ENCODE results near the gene UBE2B. TPM values are rescaled to one million over a fixed set of nuclear protein-coding genes. Genes with fewer than 3 reads are reported as not detected.

Gene UBE2B
- total RNA-seq, 1 donor from 2014 or later: 32.2 TPM

- H3K4me3 ChIP-seq (ENCODE audit: low read depth, low read length): no peak overlapping the region
- no peak for DNase-seq (ENCODE audit: low read depth)
- no peak for TF ChIP-seq CTCF (conservative IDR thresholded peaks at IDR 0.05; ENCODE audit: low read depth, low read length)
Measured at GRCh38 chr5:134403951-134404350, 32.6 kb downstream of the UBE2B start.

DNA sequence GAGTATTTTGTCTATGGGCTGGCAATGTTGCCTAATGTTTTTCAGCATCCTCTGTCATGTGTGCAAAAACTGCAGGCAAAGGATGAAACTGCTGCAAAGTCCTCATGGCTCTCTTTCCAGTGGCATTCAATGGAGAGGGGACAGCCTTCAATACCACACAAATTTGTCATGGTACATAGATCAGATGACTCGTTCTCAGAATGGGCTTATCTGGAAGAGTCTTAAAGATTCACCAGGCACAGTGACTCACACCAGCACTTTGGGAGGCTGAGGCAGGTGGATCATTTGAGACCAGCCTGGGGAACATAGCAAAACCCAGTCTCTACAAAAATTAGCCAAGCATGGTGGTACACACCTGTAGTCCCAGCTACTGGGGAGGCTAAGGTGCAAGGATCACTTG is 35.0 kb downstream of the UBE2B start:
- no peak overlapping the region for H3K4me3 ChIP-seq (ENCODE audit: low read depth, low read length)
- TF ChIP-seq CTCF (conservative IDR thresholded peaks at IDR 0.05; ENCODE audit: low read depth, low read length): no peak
- no peak for DNase-seq (ENCODE audit: low read depth)

DNA sequence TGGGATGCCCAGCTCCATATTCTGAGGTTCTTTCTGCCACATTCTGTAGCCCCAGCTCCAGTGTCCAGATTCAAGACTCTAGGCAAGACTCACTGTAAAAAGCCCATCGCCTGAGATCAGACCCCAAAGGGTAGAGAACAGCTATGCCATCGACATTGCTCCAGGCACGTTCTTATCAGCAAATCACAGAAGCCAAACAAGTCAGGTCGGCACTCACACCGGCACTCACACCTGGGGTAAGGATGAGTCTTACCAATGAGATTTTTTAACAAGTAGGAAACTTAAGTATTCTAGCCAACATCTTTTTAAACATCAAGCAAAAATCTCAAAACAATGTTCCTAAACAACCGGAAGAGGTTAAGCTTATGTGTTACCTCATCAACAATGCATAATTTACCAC is 38.0 kb downstream of the UBE2B start:
- no peak for TF ChIP-seq CTCF (conservative IDR thresholded peaks at IDR 0.05; ENCODE audit: low read depth, low read length)
- no peak for DNase-seq (ENCODE audit: low read depth)
- no peak overlapping the region for H3K4me3 ChIP-seq (ENCODE audit: low read depth, low read length)

DNA sequence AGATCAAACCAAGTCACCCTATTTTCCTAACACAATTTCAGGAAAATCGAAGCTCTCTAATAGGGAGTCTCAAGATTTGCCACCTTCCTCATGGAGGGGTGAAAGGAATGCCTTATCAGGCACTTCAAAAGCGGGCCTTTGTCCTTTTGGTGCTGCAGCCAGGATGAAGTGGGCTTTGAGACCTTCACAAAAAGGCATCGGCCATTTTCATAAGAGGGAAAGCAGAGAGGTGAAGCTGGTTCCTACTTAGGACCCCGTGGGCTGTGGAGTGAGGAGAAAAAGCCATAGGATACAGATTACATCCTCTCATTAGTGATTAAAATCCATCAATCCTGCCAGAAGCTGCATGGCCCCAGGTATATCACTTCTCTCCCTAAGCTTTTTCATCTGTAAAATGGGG is 39.5 kb downstream of the UBE2B start:
- no peak for DNase-seq (ENCODE audit: low read depth)
- TF ChIP-seq CTCF (conservative IDR thresholded peaks at IDR 0.05; ENCODE audit: low read depth, low read length): no peak
- H3K4me3 ChIP-seq (ENCODE audit: low read depth, low read length): peak overlapping the region; percentile 95

DNA sequence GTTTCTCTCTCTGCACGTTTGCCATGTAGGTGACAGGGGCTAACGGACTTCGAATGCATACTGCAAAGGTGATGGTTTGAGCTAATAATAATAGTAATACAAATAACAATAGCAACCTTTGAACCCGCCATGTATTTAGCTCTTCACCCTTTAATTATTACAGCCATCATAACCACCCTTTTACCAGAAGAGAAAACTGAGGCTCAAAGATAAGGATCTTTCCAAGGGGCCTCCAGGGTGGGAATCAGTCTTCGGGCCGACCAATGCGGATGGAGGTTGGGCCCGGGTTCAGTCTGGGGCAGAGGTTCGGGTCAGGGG is 39.8 kb downstream of the UBE2B start:
- H3K4me3 ChIP-seq (ENCODE audit: low read depth, low read length): peak overlapping the region; percentile 95
- DNase-seq (ENCODE audit: low read depth): no peak
- TF ChIP-seq CTCF (conservative IDR thresholded peaks at IDR 0.05; ENCODE audit: low read depth, low read length): no peak

DNA sequence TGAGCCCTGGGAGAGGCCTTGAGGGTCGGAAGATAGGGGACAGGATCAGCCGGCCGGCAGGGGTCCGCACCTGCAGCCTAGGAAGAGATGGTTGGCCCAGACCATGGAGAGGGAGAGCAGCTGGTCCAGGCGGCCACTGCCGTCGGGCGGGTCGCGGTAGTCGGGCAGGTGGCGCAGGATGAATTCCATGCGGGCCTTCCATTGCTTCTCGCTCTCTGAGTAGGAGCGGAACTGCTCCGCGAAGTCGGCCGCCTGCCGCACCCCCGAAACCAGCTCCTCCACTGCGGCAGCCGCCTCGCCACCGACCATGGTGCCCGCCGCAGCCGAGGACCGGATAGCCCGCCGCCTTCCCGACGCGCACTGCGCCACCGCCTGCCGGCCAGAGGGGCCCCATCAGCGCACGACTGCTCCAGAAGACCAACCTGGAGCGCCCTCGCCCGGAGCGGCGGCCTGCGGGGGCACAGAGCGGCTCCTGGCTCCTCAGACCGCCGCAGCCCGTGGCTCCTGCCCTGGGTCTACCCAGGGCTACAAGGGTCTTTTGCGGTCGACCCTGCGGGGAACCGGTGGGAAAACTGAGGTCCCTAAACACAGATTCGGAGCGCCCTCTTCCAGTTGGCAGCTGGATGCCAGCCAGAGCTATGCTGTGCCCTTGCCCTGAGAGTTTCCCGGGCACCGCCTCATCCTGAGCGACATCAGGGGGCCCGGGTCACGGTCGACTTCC is 40.3 kb downstream of the UBE2B start, which contains the start of gene CDKN2AIPNL:
Gene CDKN2AIPNL (minus strand): TSS at position 336 of the 721 bp plus-strand sequence. CDS start 27 bp downstream, at position 309.
- peak within 1 kb of the TSS; percentile 95 for H3K4me3 ChIP-seq (ENCODE audit: low read depth, low read length)
- DNase-seq (ENCODE audit: low read depth): no peak
- TF ChIP-seq CTCF (conservative IDR thresholded peaks at IDR 0.05; ENCODE audit: low read depth, low read length): peak; percentile 59

DNA sequence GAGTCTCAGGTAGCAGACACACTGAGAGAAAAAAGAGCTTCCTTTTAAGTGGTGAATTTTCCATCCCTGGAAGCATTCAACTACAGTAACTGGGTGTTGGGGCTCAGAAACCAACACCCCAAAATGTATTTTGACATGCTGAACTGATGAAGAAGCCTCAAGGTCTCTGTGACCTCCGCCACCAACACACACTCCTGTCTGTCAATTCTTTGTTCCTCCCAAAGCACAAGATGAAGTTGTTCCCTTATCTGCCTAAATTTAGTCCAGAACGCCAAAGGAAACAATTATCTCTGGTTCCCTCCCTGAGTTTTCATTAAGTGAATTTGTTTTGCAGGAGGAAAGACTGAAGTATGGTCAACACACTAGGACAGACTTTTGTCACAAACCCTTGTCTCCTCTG is 41.7 kb downstream of the UBE2B start:
- H3K4me3 ChIP-seq (ENCODE audit: low read depth, low read length): no peak overlapping the region
- DNase-seq (ENCODE audit: low read depth): no peak
- no peak for TF ChIP-seq CTCF (conservative IDR thresholded peaks at IDR 0.05; ENCODE audit: low read depth, low read length)
